Fibroblast of skin of right quadriceps (primary cell): ENCODE data around the gene DYNLT2.

Experiments
- DNase-seq: peaks from one replicate; pipeline ENCODE4 v3.0.0-alpha.2; 2013

The DYNLT2 gene, protein sequence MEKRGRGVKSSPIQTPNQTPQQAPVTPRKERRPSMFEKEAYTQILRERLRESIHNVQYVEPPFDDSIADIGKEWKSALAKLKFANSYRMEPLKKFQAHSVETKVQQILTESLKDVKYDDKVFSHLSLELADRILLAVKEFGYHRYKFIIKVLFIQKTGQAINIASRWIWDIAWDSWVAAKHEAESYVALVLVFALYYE

GRCh38 chr6:169751242-169752073, at the start of gene DYNLT2, which contains the start of gene ERMARD:
Gene DYNLT2 (minus strand): TSS chr6:169751572. CDS start chr6:169751458, 114 bp downstream.
Gene ERMARD (plus strand): TSS chr6:169751622. CDS start chr6:169751658, 36 bp downstream.
- peak; percentile 94 for DNase-seq

GRCh38 chr6:169800668-169801395, 49.5 kb upstream of the DYNLT2 start:
- peak; percentile 20 for DNase-seq

DNA sequence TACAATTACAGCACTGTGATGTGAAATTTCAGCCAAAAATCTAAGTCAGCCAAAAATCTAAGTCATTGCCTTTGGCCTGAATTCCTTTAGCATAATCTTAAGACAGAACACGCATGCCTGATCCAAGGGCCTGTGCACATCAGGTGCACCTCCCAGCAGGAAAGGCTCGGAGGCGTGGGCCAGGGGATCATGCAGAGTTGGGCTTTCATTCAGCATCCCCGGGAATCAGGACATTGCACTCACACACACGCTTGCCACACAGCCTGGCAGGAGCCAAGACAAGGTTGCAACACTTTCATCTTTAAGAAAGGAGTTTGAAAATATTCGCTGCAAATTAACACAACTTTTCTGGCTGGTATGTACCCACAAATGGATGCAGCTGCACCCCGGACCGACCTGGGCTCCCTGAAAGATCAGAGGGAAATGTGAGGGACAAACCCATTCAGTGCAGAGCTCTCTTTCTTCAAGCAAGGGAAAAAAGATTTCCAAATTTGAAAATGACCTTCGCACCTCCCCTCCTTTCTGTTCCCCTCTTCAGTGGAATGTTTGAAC, 48.8 kb upstream of the DYNLT2 start:
- no peak for DNase-seq

DNA sequence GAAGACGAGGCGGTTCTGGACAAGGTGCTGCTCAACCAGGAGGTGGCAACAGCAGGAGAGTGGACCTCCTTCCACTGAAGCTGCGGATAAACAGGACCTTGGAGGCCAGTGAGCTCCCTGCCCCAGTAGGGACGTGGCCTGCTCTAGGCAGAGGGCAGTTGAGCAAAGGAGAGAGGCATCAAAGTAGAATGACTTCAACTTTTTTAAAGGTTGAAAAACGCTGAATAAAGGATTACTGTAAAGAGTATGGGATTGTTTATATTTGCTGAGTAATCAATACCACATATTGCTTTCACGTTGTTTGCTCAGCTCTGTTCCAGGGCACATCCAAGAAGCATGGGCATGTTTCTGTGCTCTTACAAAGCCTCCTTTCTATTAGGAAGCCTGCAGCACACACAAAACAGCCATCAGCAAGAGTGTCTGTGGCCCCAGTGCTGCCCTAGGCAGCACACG, 48.1 kb upstream of the DYNLT2 start:
- DNase-seq: no peak

- no peak for DNase-seq
These were observed 47.5 kb upstream of the DYNLT2 start for GRCh38 chr6:169798764-169799473.

DNA sequence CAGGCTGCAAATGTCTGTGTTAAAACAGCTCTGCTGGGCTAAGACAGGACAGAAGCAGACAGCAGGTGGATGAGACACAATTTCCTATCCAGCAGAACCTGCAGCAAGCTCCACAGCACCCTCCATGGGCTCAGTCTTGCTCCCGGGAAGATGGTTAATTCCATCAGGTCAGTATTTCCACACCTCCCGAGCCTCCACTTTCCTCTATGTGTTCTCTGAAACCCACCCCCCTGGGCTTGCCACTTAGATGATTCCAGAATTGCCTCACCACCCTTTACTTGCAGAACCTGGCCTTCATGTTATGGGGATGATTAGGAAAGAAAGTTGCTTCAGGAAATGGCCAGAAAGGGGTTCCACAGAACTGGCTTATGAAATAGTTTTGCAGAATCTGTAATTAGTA, 43.8 kb upstream of the DYNLT2 start:
- DNase-seq: no peak

DNA sequence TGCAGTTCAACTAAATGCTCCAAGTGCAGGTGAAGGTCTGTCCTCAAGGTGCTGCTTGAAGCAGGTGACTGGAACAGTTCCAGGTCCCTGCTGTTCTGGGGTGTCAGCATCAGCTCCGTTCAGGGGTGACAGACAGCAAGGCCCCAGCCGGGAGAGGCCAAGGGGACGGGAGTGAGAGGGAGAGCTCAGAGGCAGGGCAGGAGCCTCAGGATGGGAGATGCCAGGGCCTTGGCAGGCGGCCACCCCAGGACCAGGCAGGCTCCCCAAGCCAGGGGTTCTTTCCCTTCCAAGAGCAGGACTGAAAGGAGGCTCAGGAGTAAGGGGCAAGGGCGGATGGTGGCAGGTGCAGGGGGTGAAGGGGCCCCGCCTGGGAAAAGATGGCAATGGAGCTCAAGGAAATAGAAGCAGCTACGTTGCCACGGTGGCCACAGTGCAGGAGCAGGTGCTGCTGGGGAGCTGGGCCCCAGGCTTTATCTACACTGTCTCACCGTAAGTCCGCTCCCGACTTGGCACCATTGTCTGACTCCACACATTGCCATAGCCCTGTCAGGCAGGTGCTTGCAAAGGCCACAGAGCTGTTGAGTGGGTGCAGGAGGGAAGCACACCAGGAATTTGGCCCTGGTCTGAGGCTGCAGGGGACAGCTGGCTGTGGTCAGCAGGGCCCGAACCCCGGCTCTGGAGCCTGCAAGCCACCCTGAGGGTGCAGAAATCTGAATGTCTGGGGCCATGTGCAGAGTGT, 43.1 kb upstream of the DYNLT2 start:
- DNase-seq: no peak

DNA sequence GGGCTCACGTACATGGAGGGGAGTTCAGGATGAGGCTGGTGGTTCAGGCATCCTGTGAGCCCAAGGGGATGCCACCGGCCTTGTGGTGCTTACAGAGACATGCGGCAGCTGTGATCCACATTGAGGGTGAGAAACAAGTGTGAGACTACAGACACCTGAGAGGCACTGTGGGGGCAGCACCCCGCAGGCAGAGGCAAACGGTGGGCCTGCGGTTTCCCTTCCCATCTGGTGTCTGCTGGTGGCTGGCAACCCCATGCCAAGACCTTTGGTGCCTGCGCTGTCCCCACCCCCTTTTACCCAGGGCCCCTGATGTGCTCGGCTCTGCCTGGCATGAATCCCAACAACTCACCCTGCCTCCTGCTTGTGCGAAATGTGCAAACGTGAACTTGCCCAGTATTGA, 42.0 kb upstream of the DYNLT2 start:
- no peak for DNase-seq

- no peak for DNase-seq
These were observed 41.1 kb upstream of the DYNLT2 start for GRCh38 chr6:169792306-169793015.

DNA sequence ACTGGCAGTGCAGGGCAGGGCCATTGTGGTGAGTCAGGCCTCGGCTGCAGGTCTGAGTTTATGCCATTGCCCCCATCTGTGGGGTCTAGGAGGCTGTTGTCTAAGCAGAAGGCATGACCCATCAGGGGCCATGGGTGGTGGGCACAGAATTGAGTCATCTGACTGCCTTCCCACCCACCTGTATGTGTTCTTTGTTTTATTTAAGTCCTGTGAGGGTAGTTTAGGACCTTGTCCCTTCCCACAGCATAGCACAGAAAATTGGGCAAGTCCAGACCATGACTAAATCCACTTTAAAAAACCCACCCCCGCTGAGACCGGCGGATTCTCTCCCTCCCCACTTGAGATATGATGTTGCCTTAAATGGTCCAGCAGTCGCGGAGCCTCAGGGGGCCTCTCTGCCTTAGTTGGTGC, 40.4 kb upstream of the DYNLT2 start:
- DNase-seq: no peak

DNA sequence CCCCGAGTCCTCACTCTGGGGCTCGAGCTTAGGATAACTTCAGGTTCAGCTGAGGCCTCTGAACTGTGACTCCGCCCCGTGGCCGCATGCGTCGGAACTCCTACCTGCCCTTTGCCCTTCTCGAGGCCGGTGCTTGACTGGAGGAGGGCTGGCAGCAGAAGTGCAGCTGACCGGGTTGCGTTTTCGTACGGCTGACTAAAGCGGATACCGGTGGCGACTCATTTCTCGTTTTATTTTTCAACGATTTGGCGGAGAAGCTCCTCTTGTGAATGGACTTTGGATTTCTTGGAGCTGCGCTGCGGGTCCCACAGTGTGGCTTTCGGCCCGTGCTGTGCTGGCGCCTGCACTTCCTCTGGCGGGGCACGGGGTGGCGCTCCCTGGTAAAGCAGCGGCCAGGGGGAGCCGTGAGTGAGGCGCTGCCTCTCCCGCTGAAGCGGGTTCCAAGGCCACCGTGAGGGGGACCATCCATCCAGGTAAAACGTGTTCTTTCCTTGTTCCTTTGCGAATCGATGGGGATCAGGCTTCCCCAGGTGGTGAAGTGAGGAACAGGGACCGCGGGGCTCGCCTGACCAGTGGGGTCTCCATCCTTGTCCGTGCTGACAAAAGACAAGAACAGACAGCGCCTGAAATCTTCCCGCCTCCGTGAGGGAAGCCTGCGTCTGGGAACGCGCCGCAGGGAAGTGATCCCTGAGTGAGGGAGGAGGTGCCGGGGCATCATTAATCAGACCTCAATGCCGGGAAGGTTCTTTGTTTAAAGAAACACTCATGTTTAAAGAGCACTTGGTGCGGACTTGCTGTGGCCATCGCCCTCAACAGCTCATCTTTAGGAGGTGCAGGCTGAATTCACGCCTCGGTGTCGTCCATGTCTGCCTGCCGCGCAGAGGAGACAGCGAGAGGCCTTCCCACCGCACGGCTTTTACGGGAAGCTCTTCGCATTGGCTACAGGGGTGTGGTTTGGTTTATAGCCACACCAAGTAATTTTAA, 38.9 kb upstream of the DYNLT2 start:
- peak; percentile 68 for DNase-seq

- peak; percentile 9 for DNase-seq
These were observed 38.0 kb upstream of the DYNLT2 start for GRCh38 chr6:169789146-169789943.

GRCh38 chr6:169788809-169789145, 37.4 kb upstream of the DYNLT2 start:
- no peak for DNase-seq

- DNase-seq: no peak
These were observed 36.4 kb upstream of the DYNLT2 start for GRCh38 chr6:169787797-169788196.

- no peak for DNase-seq
These were observed 35.0 kb upstream of the DYNLT2 start for GRCh38 chr6:169786349-169786748.

- no peak for DNase-seq
These were observed 34.2 kb upstream of the DYNLT2 start for GRCh38 chr6:169785566-169785965.

DNA sequence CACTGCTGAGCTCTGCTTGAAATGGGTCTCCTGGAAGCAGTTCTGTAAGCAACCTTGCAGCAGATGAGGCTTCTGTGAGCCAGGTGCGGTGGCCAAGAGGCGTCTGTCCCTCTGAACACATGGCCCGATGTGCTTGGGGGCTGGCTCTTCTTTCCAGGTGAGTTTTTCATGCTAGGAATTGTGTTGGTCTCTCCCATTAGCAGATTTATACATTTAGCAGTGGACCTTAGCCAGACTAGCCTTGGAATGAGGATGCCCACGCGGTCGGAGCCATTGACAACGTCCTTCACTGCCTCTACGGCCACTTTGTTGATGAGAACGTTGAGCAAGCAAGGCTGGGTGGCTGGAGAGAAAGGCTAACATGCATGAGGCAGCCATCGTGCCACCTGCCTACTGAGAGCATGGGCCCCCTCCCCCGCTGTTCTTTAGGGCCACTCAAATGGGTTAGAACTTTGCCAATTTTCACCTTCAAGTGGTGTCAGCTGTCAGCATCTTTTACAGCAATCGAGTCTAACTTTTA, 33.5 kb upstream of the DYNLT2 start:
- DNase-seq: no peak

GRCh38 chr6:169783971-169784820, 32.8 kb upstream of the DYNLT2 start:
- no peak for DNase-seq
